ENCODE measurements around the gene ALDH18A1.
A peak's percentile ranks its signal among the peaks of the same experiment; 100 is the strongest.

The ALDH18A1 gene

DNA sequence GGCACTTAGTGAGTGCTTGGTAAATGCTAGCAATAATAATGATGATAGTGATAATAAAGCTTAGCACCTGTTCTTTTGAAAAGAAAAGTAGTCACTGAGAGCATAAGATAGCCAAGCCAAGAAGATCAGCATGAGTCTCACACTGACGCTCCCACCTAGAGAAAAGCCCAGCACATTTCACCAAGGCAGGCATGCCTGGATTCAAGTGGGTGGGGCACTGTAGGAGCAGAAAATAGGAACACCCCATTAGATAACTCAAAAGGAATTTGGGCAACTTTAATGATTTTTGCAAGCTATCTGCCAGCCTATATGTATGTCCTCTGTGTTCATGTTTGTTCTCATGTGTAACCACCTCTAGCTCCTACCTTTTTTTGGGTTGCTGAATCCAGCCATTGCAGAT, 77.2 kb downstream of the ALDH18A1 start:
- no peak for DNase-seq (ENCODE audit: low spot score)

DNA sequence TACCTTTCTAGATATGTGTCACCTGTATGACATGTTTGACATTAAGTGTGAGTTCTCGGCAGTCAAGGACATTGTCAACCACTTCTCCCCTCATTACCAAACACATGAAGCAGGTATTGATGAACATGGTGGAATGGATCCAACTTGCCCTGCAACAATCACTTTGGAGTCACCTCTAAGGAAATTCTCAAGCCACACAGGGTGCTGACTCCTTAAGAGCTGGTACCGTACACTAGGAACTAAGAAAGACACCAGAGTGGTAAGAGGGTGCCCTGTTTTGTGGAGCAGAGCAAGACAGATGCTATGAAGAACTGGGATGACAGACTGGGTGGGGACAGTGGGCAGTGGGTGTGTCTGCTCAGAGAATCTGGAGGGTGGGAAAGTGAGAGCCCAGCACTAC, 77.9 kb downstream of the ALDH18A1 start:
- no peak for DNase-seq (ENCODE audit: low spot score)

DNA sequence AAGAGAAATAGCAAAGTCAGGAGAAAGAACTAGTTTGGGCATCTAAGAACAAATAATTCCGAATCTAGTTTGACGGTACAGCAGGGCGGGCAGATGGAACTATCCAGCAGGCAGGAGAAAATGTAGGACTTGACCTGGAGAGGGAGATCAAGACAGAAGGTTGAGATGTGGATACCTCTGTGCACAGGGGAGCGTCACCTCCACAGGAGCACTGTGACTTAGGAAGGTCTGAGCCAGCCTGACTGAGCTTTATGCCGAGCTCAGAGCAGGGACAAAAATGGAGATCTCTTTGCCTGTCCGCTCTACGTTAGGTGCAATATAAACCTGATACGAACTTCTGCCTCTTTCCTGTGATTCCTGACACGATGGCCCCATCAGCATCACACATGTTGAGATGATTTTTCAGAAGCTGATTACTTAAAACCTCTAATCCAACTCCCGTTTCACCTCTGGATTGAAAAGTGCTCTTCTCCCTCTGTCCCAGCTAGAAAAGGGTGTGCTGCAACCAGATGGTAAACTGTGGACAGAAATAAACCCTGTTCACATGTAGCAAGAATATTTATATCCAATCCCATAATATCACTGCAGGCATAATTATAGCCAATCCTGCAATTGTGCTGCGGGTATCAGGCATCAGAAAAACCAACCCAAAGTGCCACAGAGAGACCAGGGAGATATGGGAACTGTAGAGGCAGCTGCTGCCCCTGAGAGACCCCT, 81.7 kb downstream of the ALDH18A1 start:
- DNase-seq (ENCODE audit: low spot score), result no peak

DNA sequence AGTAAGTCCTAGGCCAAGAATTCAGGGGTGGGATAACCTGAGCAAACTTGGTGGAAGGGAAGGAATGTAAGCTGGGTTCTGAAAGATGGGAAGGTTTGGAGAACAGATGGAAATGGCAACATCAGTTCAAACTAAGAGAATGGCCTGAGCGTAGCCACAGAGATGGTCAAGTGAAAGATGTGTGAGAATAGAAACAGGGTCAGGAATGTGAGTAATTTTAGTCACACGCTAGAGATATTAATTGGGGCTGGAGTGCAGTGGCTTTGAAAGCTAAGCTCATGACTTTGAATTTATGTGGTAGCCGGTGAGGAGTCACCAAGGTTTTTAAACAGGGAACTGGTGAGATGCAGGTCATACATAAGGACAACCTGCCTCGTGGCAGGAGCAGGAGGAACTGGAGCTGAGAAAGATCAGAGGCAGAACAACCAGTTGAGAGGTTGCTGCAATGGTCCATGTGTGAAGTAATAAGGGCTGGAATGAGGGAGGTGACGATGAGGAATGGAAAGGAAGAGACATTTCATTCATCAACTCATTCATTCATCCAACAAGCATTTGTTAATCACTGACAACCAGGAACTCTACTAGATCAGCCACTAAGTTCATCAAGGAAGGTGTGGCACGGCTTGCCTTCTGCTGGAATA, 82.4 kb downstream of the ALDH18A1 start:
- DNase-seq (ENCODE audit: low spot score), result no peak

DNA sequence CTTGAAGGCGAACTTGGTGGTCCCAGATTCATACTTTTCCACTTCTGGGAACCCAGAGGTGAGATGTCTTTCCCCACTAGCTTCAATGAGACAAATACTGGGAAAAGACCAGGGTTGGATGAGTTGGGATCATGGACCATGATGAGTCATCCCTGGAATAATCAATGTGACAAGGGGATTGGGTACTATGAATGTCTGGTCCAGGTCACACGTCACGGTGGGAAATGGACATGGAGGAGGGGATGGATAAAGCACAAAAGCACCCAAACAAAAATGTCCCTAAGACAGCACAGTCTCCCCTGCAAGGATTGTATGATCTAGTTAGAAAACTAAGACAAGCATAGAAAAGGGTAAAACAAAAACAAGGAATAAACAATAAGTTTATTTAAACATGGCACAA, 83.0 kb downstream of the ALDH18A1 start:
- no peak for DNase-seq (ENCODE audit: low spot score)

DNA sequence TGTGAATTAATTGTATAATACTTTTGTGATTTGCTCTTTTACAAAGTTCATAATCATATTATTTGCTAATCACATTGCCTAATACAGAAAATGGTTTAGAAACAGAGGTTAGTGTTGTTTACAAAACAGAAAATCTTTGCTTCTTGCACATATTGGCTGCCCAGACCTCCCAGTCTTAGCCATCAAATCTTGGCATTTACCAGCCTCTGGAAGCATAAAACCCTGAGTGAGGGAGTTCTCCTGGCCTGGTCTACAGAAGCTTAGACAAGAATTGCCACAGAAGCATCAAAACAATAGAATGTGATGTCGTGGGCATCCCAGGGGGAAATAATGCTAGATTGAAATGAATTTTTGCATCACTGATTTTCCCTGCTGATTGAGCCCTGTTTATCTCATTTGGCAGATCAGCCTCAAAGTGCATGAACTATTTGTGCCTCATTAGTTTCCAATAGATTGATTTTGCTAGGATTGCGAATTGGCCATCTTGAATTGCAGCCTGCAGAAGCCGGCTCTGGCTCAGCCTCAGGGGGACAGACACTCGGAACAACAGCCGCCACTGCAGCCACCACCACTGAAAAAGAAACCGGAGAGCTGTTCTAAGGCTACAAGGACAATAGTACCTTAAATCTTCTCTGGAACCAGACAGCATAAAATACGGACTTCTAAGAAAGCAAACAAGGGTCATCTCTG, 84.2 kb downstream of the ALDH18A1 start:
- no peak for DNase-seq (ENCODE audit: low spot score)

DNA sequence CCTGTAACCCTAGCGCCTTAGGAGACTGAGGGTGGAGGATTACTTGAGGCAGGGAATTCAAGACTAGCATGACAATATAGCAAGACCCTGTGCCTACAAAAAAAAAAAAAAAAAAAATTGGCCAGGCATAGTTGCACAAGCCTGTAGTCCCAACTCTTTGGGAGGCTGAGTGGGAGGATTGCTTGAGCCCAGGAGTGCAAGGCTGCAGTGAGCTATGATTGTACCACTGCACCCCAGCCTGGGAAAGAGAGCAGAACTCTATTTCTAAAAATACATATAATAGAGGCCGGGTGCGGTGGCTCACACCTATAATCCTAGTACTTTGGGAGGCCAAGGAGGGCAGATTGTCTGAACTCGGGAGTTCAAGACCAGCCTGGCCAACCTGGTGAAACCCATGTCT, 85.1 kb downstream of the ALDH18A1 start:
- DNase-seq (ENCODE audit: low spot score), result no peak

DNA sequence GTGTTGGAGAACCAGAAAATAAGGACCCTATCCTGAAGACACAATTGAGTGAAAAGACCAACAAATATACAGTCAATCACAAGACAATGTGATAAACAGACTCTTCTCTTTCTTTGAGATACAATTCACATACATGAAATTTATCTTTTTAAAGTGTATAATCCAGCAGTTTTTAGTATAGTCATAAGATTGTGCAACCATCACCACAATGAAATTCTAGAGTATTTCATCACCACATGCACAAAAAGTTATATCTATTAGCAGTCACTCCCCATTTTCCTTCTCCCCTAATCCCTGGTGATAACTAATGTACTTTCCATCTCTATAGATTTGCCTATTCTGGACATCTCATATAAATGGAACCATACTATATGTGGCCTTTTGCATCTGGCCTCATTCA, 87.1 kb downstream of the ALDH18A1 start:
- no peak for DNase-seq (ENCODE audit: low spot score)

DNA sequence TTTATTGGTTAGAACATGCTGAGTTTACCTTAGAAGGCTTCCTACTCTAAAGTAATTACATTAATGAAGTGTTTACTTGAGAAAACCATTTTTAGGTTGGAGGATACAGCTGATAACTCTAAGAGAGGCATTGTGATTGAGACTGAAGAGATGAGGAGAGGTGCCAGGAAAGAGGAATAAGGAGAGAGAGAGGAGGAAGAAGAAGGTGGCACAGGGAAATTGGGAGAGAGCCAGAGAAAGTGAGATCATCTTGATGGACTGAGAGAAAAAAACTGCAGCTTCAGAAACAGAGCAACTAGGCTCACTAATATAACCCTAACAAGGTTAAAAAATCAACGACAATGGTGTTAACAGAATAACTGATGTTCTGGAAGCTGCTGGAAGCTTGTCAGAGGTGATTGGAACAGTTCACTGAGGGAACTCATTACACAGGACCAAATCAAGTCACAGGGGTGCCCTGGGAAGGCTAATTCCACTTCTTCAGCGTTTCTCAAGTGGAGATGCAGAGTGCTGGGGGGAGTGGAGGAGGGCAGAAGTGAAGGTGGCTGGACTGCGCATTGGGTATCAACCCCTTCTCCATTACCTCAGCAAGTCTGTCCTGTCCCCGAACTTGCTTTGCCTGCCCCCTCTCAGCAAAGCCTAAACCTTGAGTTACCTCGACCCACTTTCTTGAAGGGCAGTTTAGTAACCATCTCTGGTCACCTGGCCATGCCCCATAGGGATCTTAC, 88.4 kb downstream of the ALDH18A1 start:
- no peak for DNase-seq (ENCODE audit: low spot score)

DNA sequence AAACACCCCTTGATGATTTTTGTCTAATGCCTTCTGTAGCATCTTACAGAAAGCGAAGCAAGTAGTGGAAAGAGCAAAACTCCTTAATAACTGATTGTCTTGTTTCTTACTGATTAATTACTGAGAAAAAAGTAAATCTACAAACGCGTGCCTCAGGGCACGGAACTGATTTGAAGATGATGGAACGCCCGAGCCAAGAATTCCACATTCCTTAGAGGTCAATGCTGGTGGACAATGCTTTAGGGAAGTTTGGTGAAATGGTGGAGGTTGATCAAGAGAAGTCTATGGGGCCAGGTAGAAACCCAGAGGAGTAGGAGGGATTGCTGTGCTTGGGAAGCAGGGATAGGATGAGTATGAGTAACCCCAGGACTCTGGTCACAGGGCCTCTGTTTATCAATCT, 90.4 kb downstream of the ALDH18A1 start:
- DNase-seq (ENCODE audit: low spot score), result no peak

DNA sequence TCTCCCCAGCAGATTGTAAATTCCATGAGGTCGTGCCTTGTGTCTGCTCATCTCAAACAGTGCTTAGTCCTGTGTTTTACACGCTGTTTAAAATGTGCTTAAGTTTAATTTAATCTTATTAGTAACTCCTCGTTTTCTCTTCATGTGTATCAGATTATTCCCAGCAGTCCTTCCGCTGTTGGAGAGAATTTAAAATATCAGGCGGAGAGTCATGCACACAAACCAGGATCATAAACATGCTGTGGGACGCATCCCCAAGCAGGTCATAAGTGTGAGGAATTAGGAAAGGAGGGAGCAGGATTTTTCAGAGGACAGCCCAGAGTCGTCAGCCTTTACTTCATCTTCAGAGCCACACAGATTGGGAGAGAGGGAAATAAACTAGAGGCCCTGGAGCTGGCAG, 91.2 kb downstream of the ALDH18A1 start:
- DNase-seq (ENCODE audit: low spot score), result no peak

DNA sequence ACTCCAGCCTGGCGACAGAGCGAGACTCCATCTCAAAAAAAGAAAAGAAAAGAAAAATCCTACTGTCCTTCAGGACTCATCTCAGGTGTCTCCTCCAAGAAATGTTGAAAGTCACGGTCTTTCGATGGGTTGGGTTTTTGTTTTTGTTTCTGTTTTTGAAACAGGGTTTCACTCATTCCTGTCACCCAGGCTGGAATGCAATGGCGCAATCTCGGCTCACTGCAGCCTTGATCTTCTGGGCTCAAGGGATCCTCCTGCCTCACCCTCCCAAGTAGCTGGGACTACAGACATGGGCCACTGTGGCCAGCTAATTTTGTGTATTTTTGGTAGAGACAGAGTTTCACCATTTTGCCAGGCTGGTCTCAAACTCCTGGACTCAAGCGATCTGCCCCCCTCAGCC, 92.2 kb downstream of the ALDH18A1 start:
- no peak for DNase-seq (ENCODE audit: low spot score)

DNA sequence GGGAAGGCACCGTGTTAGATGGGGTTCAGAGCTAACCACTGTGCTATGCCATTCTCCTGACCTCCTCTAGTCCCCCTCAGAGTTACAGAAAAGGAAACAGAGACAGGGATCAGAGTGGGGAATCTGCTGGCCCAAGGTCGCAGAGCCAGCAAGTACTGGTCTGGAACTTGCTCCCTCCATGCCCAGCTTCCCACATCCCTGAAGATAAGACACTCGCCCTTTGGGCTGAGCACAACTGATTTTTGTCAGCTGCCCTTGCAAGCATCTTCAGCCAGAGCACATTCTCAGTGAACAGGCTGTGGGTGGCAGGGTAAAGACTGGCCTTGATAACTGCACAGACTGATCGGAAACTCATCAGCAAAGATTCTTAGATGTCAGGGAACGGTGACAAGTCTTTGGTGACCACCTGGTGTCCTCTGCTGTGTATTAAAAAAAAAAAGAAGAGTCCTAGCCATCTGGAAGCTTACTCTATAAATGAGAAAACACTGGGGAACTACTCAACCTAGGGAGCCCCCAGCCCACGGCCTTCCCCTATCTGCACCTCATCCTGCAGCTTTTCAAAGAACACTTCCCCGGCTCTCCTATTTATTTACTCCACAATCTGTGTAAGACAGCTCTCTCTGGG, 94.1 kb downstream of the ALDH18A1 start:
- DNase-seq (ENCODE audit: low spot score), result no peak

DNA sequence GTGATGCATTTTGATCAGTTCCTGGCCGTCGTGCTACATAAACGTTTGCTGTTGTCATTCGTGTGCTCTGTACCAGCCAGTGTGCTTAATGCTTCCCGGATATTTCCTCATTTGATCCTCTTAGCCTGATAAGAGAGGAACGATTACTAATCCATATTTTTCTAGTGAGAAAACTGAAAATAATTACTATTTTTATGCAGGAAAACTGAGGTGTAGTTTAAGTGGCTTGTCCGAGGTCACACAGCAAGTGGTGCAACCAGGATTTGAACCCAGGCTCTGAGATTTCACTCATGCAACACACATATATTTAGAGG, 94.7 kb downstream of the ALDH18A1 start:
- no peak for DNase-seq (ENCODE audit: low spot score)

DNA sequence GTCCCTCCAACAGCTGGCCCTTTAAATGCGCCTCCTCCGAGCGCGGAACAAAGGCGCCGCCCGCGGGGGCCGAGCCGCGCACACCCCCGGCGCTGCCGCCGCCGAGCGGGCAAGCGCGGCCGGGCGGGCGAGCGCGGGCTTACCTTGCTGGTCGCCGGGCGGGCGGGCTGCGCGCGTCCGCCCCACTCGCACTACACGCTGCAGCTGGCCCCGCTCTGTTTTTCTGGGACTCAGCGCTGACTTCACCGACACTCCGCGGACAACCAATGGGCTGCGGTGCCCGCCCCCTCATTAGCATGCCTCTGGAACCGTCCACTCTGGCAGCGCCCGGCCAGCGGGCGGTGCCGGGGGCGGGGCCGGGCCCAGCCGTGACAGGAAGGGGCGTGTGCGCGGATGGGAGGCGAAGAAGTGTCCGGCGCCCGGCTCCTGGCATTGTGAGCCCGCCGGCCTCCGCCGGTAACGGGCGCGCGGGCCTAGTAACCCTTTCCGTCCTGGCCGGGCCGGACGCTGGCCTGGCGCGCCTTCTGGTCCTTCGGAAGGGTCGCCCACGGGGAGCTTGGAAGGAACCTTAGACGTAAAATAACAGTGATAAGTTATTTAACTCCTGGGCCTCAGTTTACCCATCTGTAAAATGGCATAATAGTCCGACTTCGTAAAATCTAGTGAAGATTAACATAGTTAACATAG, 95.2 kb downstream of the ALDH18A1 start, which contains the start of gene SORBS1:
Gene SORBS1 (minus strand): TSS at position 195 of the 687 bp plus-strand sequence. CDS start 120,236 bp downstream, outside the sequence.
- DNase-seq (ENCODE audit: low spot score), result peak; percentile 96

DNA sequence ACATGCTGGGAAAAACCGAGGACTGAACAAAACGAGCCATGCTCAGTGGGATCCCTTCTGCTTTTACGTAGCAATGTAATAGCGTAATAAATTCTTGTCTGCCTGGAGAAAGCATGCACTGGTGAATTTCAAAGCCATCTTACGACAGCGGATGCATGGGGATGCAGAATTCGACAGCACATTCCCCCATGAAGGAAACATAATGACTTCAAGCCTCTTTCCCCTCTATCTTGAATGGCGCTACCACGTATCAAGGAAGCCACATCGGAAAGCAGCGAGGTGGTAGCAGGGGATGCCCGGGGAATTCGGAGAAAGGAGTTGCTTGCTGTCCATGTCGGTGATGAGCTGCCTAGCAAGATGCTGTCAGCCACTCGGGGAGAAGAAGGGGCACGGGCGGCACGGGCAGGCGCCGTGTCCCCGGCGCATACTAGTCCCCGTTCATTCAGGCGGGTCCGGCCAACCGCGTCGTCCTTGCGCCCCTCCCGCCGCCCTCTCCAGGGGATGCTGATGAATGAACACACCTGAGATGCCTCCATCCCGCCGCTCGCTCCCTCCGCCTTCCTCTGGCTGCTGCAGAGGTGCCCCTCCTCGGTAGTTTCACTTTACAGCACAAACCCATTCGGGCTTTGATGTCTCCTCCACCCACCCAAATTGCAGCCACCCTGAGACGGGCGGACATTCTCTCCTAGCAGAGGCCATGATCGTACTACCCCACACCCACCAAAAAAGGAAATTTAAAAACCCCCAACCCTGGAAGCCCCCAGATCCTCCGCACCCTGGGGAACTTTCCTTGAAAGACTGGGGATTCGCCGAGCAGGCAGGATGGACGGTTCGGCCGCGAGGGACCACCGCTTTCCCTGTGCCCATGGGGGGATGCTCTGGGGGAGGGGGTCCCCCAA, 96.0 kb downstream of the ALDH18A1 start:
- DNase-seq (ENCODE audit: low spot score), result peak; percentile 53

DNA sequence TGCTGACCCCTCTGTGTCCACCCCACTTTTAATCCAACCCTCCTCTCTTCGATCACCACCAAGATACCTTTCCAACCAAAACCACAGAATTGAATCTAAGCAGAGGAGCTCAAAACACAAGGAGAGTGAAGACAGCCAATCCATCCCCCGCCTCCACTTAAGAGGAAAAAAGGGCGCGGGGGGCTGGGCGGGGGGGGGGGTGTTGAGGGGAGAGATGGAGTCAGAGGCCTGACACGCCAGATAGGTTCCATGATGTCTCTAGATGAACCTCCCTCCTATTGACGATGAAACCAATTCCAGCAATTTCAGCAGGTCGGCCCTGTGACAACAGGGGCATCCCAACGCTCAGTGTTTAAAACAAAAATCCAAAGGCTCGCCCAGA, 96.6 kb downstream of the ALDH18A1 start:
- DNase-seq (ENCODE audit: low spot score), result no peak

DNA sequence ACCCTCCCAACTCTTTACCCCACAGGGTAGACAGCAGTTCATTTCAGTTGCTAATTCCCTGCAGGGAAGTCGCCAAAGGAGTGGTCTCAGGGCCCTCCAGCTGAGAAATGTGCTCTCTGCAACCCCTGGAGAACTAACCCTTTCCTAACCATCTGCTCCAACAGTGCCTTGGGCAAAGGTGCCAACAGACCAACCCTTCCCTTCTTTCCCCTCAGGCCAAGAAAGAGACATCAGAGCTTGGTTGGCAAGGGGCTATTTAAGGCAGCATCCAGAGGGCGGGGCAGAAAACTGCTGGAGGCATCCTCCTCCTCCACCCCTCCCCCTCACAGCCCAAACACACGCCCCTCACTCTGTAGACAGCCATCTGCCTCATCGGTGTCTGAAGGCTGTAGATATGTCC, 97.0 kb downstream of the ALDH18A1 start:
- no peak for DNase-seq (ENCODE audit: low spot score)

DNA sequence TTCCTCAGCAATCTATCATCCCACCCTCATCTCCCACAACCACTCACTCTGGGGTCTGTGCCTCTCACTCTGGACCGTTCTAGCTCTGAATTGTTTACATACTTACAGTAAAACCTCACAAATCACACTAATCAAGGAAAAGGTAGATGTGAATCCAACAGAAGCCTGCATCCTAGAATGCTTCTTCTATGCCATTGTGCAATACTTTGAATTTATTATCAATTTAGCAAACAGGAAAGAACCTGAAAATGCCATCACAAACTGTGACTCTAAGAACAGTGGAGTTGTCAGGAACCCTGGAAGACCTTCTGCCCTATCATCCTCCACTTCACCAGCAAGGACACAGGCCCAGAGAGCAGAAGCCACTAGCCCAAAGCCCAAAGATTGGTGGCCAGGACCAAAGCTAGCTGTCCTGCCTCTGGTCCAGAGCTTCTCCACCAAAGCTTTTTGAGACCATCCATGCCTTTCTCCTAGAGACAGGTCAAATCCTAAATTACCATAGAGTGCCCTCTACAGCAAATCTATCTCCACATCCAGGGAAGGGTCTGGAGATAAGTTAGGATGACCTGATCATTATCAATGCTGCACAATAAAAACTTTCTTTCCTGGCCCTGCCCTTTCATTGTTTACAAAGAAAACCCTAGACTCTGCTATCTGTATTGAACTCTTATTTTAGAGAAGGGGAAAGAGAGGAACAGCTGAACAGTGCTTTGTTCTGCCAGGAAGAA, 97.8 kb downstream of the ALDH18A1 start:
- no peak for DNase-seq (ENCODE audit: low spot score)
